Smooth muscle cell (in vitro differentiated cells): Measurements from ENCODE around the gene AKT1S1. TPM values are rescaled to one million over a fixed set of nuclear protein-coding genes. Genes with fewer than 3 reads are reported as not detected.

Experiments used
- DNase-seq: peaks from one replicate; lab custom pipeline; 2025; ENCODE audit not compliant: unreplicated experiment; lab: John Stamatoyannopoulos, UW
- H2AFZ ChIP-seq: fragments of 200-600 bp; sonication (generic); 2 replicates; pipeline ENCODE4 v1.6.0; 2016; ENCODE audit warnings: antibody characterized with exemption, low read depth, mild to moderate bottlenecking
- H3F3A ChIP-seq: fragments of 200-600 bp; sonication (generic); 2 replicates; pipeline ENCODE4 v1.6.0; 2017; ENCODE audit warnings: antibody characterized with exemption, low read depth
- H3K27ac ChIP-seq: fragments of 200-600 bp; sonication (generic); 2 replicates; pipeline ENCODE4 v1.5.1; 2016; ENCODE audit warnings: low read depth, mild to moderate bottlenecking
- H3K27me3 ChIP-seq: fragments of 200-600 bp; sonication (generic); 2 replicates; pipeline ENCODE4 v1.6.1; 2016; ENCODE audit warnings: low read depth, mild to moderate bottlenecking
- H3K36me3 ChIP-seq: fragments of 200-600 bp; sonication (generic); 2 replicates; pipeline ENCODE4 v1.5.1; 2016; ENCODE audit warnings: low read depth
- H3K4me1 ChIP-seq: fragments of 200-600 bp; sonication (generic); 2 replicates; pipeline ENCODE4 v1.5.1; 2016; ENCODE audit warnings: low read depth
- H3K4me2 ChIP-seq: fragments of 200-600 bp; sonication (generic); 2 replicates; pipeline ENCODE4 v1.6.0; 2016; ENCODE audit warnings: mild to moderate bottlenecking
- H3K4me3 ChIP-seq: fragments of 200-600 bp; sonication (generic); 2 replicates; pipeline ENCODE4 v1.5.1; 2016; ENCODE audit warnings: mild to moderate bottlenecking
- H3K79me2 ChIP-seq: fragments of 200-600 bp; sonication (generic); 2 replicates; pipeline ENCODE4 v1.6.0; 2016; ENCODE audit warnings: low read depth, mild to moderate bottlenecking
- H3K9ac ChIP-seq: fragments of 200-600 bp; sonication (generic); 2 replicates; pipeline ENCODE4 v1.6.0; 2016; ENCODE audit warnings: low read depth
- H3K9me3 ChIP-seq: fragments of 200-600 bp; sonication (generic); replicated peaks from 2 replicates; pipeline ENCODE4 v1.5.1; 2016; ENCODE audit warnings: low read depth
- H4K20me1 ChIP-seq: fragments of 200-600 bp; sonication (generic); 2 replicates; pipeline ENCODE4 v1.6.0; 2016; ENCODE audit warnings: low read depth
- CTCF ChIP-seq: fragments of 200-600 bp; sonication (generic); IDR thresholded peaks from 2 replicates; pipeline ENCODE4 v1.5.1; 2017; ENCODE audit warnings: borderline replicate concordance, mild to moderate bottlenecking, antibody characterized with exemption; ENCODE audit not compliant: insufficient read depth, poor library complexity, severe bottlenecking
- WGBS: methylation state at CpG from one replicate; pipeline ENCODE4 v1.1.7; 2016; ENCODE audit warnings: low lambda C conversion rate; 5-methylcytosine and 5-hydroxymethylcytosine counted together
- polyA plus RNA-seq: library from polyadenylated mRNA; unstranded; fragments of >200 nt; fragmentation: Nextera tagmentation; extraction: Ambion mirVana; gene quantifications from 2 replicates; pipeline ENCODE4 v1.2.1, GENCODE V29; 2016
- total RNA-seq: library from RNA; depleted of rRNA; stranded (reverse); fragments of >200 nt; gene quantifications from 2 replicates; pipeline ENCODE4 v1.2.3, GENCODE V29; 2014

Gene AKT1S1
- total and polyA plus RNA-seq, 2 experiments from 2014 or later, result 15.8 to 72.2 TPM

DNA sequence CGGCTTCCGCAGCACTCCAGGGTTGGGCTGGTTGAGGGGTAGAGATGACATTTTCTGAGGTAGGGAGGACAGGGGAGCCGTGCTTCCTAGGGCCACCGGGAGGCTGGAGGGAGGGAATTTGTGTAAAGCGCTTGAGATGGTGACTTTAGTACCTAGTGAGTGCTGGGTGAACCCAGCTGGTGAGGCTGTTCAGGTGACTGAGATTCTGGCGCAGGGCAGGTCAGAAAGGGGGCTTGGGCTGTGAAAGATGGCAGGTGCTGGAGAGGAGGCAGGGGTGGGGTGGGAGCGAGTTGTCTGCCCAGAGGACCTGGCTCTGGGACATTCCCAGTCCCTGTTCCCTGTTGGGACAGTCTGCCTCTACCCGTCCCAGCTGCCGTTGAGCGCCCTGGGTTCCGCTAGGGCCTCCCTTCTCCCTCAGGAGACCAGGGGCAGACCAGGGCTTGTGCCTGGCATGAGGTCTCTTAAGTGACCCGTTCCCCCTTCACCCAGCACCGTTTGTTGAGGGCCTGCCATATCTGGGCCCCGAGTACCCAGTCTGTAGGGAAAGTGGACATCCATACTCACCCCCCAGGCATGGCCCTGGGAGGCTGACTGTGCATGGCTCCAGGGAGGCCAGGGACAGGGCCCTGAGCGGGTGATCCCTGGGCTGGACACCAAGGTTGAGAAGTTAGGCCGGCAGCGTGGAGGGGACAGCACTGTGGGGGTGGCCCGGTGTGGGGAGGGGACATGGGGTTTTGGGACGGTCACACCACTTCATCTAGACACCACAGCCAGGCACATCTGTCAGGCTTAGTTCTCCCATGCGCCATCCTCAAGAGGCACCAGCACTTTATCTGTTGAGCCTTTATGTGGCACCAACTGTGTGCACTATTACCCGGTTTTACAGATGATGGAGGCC, 21.2 kb downstream of the AKT1S1 start:
- Histone ChIP-seq H3K4me2 (no peak overlapping the region), H4K20me1 (peaks cover 82% of the 10 kb centered on the region), H3K27ac (no peak overlapping the region), H3K9ac (no peak overlapping the region), H3K27me3 (no peaks in the 10 kb centered on the region), H3K36me3 (no peaks in the 10 kb centered on the region), H3K9me3 (no peaks in the 10 kb centered on the region), H3F3A (peaks cover 39% of the 10 kb centered on the region), H3K4me1 (peaks cover 13% of the 10 kb centered on the region), H3K79me2 (peaks cover 39% of the 10 kb centered on the region), H3K4me3 (no peak overlapping the region), H2AFZ (no peak overlapping the region)
- no peak for TF ChIP-seq CTCF
- DNase-seq, result no peak
- WGBS, result 87% methylated on average over 18 of the region's 21 CpGs

DNA sequence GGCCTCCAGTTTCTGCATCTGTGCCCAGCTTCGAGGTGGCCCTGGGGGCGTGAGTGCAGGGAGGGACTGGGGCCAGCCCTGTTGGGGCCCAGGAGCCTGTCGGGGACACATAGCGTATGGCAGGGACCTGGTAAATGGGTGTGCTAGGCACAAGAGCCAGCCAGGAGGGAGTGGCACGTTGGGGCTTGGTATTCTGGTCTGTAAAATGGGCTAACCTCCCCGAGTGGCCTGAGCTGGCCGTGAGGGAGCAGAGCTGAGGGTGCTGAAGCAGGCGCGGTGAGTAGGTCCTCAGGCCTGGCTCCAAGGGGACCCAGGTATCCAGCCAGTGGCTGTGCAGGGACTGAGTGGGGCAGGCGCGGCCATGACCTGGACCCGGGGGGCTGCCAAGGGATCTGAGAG, 21.9 kb downstream of the AKT1S1 start:
- no peak overlapping the region for H3K9ac ChIP-seq
- peaks cover 39% of the 10 kb centered on the region for H3K79me2 ChIP-seq
- no peak for TF ChIP-seq CTCF
- no peak overlapping the region for H3K4me3 ChIP-seq
- no peaks in the 10 kb centered on the region for H3K36me3 ChIP-seq
- no peak overlapping the region for H3K27ac ChIP-seq
- 94% methylated on average over 12 of the region's 12 CpGs for WGBS
- no peak overlapping the region for H3K4me2 ChIP-seq
- H3K27me3 ChIP-seq, result no peaks in the 10 kb centered on the region
- no peak overlapping the region for H2AFZ ChIP-seq
- H3F3A ChIP-seq, result peaks cover 36% of the 10 kb centered on the region
- peaks cover 13% of the 10 kb centered on the region for H3K4me1 ChIP-seq
- H4K20me1 ChIP-seq, result peaks cover 82% of the 10 kb centered on the region
- H3K9me3 ChIP-seq, result no peaks in the 10 kb centered on the region
- no peak for DNase-seq

- Histone ChIP-seq H2AFZ (no peak overlapping the region), H3K9ac (no peak overlapping the region), H3K79me2 (peaks cover 46% of the 10 kb centered on the region), H3K9me3 (no peaks in the 10 kb centered on the region), H4K20me1 (peaks cover 77% of the 10 kb centered on the region), H3K4me3 (no peak overlapping the region), H3K4me1 (peaks cover 13% of the 10 kb centered on the region), H3K27ac (no peak overlapping the region), H3K36me3 (no peaks in the 10 kb centered on the region), H3K27me3 (no peaks in the 10 kb centered on the region), H3K4me2 (no peak overlapping the region), H3F3A (peaks cover 39% of the 10 kb centered on the region)
- 96% methylated on average over 39 of the region's 39 CpGs for WGBS
- DNase-seq, result no peak
- TF ChIP-seq CTCF, result no peak
These were observed 22.5 kb downstream of the AKT1S1 start for GRCh38 chr19:49854378-49855263.
